GM12873 (cell line): Measurements from ENCODE around the gene WWOX.

Experiments used
- CTCF ChIP-seq: IDR thresholded peaks from 2 replicates; pipeline ENCODE4 v1.5.1; 2012; ENCODE audit warnings: low read depth, mild to moderate bottlenecking, moderate library complexity, low read length, control low read depth; ENCODE audit not compliant: insufficient read depth; ENCODE audit errors: missing control alignments

Gene WWOX

GRCh38 chr16:79206889-79207288, 1107.4 kb downstream of the WWOX start:
- TF ChIP-seq CTCF, result no peak

GRCh38 chr16:79209308-79209707, 1109.9 kb downstream of the WWOX start:
- TF ChIP-seq CTCF, result no peak

- TF ChIP-seq CTCF, result no peak
Measured at GRCh38 chr16:79210607-79211006, 1111.2 kb downstream of the WWOX start.

GRCh38 chr16:79211586-79211985, 1112.1 kb downstream of the WWOX start:
- no peak for TF ChIP-seq CTCF

GRCh38 chr16:79212114-79212791, 1112.8 kb downstream of the WWOX start:
- TF ChIP-seq CTCF, result no peak

GRCh38 chr16:79213214-79213613, 1113.8 kb downstream of the WWOX start:
- no peak for TF ChIP-seq CTCF

- no peak for TF ChIP-seq CTCF
Measured at GRCh38 chr16:79215289-79215688, 1115.8 kb downstream of the WWOX start.
